ENCODE data around the gene NR2F6.

The NR2F6 gene

DNA sequence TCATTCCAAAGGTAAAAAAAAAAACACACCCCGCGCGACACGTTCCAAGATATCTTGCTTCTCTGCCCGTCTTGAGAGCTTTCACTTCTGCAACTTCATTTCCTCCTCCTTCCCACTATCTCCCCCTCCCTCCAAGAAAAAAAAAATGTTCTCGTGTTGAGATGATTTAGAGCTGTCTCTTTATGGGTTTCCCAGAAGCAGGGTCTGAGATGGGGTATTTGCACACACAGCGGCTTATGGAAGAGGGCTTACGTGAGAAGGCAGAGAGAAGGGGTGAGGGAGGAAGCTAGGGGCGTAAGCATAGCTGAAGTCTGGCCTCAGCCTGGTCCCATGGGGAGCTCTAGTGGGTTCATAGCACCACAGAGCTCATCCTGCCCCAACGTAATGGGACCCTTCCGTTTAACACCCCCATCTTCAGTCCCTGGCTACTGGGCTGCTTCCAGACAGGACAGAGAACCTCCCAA, 61.8 kb downstream of the NR2F6 start:
- TF ChIP-seq ZNF8 (CRISPR knock-in tag; IDR thresholded peaks at IDR 0.05) = no peak
- no peak for TF ChIP-seq ZNF565 (CRISPR knock-in tag; conservative IDR thresholded peaks at IDR 0.05; ENCODE audit: low read depth)
- TF ChIP-seq ZNF70 (CRISPR knock-in tag; IDR thresholded peaks at IDR 0.05) = no peak
- TF ChIP-seq, protein P1, sequence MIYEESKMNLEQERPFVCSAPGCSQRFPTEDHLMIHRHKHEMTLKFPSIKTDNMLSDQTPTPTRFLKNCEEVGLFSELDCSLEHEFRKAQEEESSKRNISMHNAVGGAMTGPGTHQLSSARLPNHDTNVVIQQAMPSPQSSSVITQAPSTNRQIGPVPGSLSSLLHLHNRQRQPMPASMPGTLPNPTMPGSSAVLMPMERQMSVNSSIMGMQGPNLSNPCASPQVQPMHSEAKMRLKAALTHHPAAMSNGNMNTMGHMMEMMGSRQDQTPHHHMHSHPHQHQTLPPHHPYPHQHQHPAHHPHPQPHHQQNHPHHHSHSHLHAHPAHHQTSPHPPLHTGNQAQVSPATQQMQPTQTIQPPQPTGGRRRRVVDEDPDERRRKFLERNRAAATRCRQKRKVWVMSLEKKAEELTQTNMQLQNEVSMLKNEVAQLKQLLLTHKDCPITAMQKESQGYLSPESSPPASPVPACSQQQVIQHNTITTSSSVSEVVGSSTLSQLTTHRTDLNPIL (CRISPR knock-in tag; IDR thresholded peaks at IDR 0.05; ENCODE audit: low read depth) = no peak
- no peak for TF ChIP-seq ARNTL (CRISPR knock-in tag; IDR thresholded peaks at IDR 0.05; ENCODE audit: borderline replicate concordance, low read depth)
- no peak for TF ChIP-seq GLIS3 (CRISPR knock-in tag; IDR thresholded peaks at IDR 0.05)
- TF ChIP-seq RARB (CRISPR knock-in tag; IDR thresholded peaks at IDR 0.05) = no peak
- TF ChIP-seq, protein P2, sequence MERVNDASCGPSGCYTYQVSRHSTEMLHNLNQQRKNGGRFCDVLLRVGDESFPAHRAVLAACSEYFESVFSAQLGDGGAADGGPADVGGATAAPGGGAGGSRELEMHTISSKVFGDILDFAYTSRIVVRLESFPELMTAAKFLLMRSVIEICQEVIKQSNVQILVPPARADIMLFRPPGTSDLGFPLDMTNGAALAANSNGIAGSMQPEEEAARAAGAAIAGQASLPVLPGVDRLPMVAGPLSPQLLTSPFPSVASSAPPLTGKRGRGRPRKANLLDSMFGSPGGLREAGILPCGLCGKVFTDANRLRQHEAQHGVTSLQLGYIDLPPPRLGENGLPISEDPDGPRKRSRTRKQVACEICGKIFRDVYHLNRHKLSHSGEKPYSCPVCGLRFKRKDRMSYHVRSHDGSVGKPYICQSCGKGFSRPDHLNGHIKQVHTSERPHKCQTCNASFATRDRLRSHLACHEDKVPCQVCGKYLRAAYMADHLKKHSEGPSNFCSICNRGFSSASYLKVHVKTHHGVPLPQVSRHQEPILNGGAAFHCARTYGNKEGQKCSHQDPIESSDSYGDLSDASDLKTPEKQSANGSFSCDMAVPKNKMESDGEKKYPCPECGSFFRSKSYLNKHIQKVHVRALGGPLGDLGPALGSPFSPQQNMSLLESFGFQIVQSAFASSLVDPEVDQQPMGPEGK (CRISPR knock-in tag; IDR thresholded peaks at IDR 0.05; ENCODE audit: borderline replicate concordance) = no peak
- TF ChIP-seq, protein P3, sequence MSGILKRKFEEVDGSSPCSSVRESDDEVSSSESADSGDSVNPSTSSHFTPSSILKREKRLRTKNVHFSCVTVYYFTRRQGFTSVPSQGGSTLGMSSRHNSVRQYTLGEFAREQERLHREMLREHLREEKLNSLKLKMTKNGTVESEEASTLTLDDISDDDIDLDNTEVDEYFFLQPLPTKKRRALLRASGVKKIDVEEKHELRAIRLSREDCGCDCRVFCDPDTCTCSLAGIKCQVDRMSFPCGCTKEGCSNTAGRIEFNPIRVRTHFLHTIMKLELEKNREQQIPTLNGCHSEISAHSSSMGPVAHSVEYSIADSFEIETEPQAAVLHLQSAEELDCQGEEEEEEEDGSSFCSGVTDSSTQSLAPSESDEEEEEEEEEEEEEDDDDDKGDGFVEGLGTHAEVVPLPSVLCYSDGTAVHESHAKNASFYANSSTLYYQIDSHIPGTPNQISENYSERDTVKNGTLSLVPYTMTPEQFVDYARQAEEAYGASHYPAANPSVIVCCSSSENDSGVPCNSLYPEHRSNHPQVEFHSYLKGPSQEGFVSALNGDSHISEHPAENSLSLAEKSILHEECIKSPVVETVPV (CRISPR knock-in tag; IDR thresholded peaks at IDR 0.05) = no peak
- no peak for TF ChIP-seq ZFP30 (CRISPR knock-in tag; IDR thresholded peaks at IDR 0.05)
- TF ChIP-seq, protein P4, sequence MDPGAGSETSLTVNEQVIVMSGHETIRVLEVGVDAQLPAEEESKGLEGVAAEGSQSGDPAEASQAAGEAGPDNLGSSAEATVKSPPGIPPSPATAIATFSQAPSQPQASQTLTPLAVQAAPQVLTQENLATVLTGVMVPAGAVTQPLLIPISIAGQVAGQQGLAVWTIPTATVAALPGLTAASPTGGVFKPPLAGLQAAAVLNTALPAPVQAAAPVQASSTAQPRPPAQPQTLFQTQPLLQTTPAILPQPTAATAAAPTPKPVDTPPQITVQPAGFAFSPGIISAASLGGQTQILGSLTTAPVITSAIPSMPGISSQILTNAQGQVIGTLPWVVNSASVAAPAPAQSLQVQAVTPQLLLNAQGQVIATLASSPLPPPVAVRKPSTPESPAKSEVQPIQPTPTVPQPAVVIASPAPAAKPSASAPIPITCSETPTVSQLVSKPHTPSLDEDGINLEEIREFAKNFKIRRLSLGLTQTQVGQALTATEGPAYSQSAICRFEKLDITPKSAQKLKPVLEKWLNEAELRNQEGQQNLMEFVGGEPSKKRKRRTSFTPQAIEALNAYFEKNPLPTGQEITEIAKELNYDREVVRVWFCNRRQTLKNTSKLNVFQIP (CRISPR knock-in tag; IDR thresholded peaks at IDR 0.05; ENCODE audit: borderline replicate concordance, low read depth) = no peak
- TF ChIP-seq BACH2 (CRISPR knock-in tag; IDR thresholded peaks at IDR 0.05; ENCODE audit: borderline replicate concordance) = no peak
- no peak for TF ChIP-seq PPARA (CRISPR knock-in tag; IDR thresholded peaks at IDR 0.05; ENCODE audit: borderline replicate concordance)
- no peak for TF ChIP-seq SNAI2 (CRISPR knock-in tag; IDR thresholded peaks at IDR 0.05)
- TF ChIP-seq ZFP3 (CRISPR knock-in tag; IDR thresholded peaks at IDR 0.05) = no peak

DNA sequence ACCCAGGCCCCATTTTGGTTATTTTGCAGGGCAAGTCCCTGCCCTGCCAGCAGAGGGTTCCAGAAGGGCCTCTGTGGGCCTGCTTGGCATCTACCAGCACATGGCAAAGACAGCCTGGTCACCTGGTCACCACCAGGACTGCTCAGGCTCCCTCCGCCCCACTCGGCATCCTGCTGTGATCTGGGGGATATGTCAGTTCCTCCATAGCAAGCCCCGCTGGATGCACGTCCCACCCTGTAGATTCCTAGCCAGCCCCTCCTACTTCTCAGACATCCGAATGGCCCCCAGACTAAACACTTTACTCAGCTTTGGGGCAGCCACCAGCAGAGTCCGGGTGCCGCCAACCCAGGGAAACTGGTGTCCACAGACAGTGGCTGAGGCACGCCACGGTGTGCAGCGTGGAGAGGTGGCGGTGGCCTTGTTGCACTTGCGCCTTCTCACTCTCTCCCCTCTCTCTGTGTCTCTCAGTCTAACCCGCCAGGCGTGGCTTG, 62.4 kb downstream of the NR2F6 start:
- ATAC-seq = no peak
- TF ChIP-seq TCF4 (CRISPR knock-in tag; IDR thresholded peaks at IDR 0.05; ENCODE audit: borderline replicate concordance) (no peak), ZNF8 (CRISPR knock-in tag; IDR thresholded peaks at IDR 0.05) (no peak), TOX (CRISPR knock-in tag; IDR thresholded peaks at IDR 0.05; ENCODE audit: borderline replicate concordance) (no peak)
- TF ChIP-seq, protein P1 (CRISPR knock-in tag; IDR thresholded peaks at IDR 0.05; ENCODE audit: low read depth) = no peak
- TF ChIP-seq, protein P4 (CRISPR knock-in tag; IDR thresholded peaks at IDR 0.05; ENCODE audit: borderline replicate concordance, low read depth) = no peak

More for the DNA sequence above, 61.8 kb downstream of the NR2F6 start:
- ATAC-seq = no peak
